Coronary artery (tissue), 2 donors: ENCODE results near the gene KRTAP22-2.

Experiments used
- DNase-seq: peaks from one replicate; pipeline ENCODE4 v3.0.0-alpha.2; 2017; ENCODE audit warnings: low spot score
- H3K27ac ChIP-seq, 2 donors: fragments of 200-600 bp; sonication (generic); one replicate each; pipeline ENCODE4 v1.5.1; 2016 to 2019
- H3K4me3 ChIP-seq: fragments of 200-600 bp; sonication (generic); 2 replicates; pipeline ENCODE4 v1.5.1; 2016; ENCODE audit warnings: mild to moderate bottlenecking, moderate library complexity
- TF ChIP-seq, protein P1 (sequence below): fragments of 200-600 bp; sonication (generic); IDR thresholded peaks from one replicate; pipeline ENCODE4 v1.5.1; 2019; ENCODE audit warnings: antibody characterized with exemption

KRTAP22-2 gene

DNA sequence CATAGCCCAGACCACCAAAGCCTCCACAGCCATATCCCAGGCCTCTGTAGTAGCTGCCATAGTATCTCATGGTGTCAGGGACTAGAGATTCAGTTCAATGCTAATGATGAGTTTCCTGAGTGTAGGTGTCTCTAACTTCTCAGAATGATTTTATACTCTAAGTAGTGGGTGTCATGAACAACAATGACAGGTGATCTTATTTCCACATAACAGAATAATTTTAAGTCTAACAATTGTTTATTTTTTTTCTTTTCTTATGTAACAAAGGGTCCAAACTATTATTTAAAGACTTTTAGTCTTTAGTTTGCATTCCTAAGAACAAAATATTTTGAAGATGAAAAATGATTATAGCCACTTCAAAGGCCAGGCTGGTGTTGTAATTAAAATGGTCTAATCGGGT is 48.4 kb downstream of the KRTAP22-2 start, which contains the start of gene KRTAP19-6:
KRTAP19-6 (minus strand) TSS at position 101 of the 400 bp plus-strand sequence; CDS start at position 70, 31 bp downstream.
- Histone ChIP-seq H3K27ac (no peak within 1 kb of the TSS), H3K4me3 (no peak within 1 kb of the TSS)
- TF ChIP-seq, protein P1, sequence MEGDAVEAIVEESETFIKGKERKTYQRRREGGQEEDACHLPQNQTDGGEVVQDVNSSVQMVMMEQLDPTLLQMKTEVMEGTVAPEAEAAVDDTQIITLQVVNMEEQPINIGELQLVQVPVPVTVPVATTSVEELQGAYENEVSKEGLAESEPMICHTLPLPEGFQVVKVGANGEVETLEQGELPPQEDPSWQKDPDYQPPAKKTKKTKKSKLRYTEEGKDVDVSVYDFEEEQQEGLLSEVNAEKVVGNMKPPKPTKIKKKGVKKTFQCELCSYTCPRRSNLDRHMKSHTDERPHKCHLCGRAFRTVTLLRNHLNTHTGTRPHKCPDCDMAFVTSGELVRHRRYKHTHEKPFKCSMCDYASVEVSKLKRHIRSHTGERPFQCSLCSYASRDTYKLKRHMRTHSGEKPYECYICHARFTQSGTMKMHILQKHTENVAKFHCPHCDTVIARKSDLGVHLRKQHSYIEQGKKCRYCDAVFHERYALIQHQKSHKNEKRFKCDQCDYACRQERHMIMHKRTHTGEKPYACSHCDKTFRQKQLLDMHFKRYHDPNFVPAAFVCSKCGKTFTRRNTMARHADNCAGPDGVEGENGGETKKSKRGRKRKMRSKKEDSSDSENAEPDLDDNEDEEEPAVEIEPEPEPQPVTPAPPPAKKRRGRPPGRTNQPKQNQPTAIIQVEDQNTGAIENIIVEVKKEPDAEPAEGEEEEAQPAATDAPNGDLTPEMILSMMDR, result no peak
- DNase-seq, result no peak
